Suprapubic skin (tissue), 3 donors: ENCODE data around the gene GRM1.

Source experiments
- CTCF ChIP-seq, 2 donors: fragments of 200-600 bp in 1 of 2; fragments of 450-650 bp in 1 of 2; sonication (generic) in 1 of 2; IDR thresholded peaks; one replicate each; pipeline ENCODE4 v1.5.1; 2016 to 2019; ENCODE audit warnings: antibody characterized with exemption in 2 of 2, mild to moderate bottlenecking in 1 of 2, moderate library complexity in 1 of 2
- POLR2AphosphoS5 ChIP-seq, 3 donors: sonication (generic); formaldehyde crosslinking; IDR thresholded peaks; one replicate each; pipeline ENCODE4 v1.6.1; 2017; ENCODE audit warnings: antibody characterized with exemption in 3 of 3

DNA sequence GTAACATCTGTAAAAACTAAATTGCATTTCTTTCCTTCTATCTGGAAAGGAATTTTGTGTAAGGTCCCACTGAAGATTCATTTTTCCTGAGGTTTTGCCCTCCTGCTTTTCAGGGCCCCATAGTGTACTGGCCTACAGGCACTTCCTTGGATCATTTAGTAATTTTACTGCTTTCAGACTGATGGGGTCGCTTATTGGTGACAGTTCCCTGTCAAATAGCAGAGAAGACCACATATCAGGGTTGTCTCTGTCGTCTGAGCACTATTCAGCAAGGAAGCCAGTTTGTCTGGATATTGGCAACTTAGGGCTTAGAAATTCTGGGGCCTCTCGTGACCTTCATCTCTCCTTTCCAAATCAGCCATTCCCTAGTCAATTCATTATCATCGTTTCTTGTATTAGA lies 3.5 kb downstream of the GRM1 start:
- TF ChIP-seq CTCF (IDR thresholded peaks at IDR 0.05) = no peak
- TF ChIP-seq POLR2AphosphoS5 (IDR thresholded peaks at IDR 0.05) = no peak
